Stimulated activated CD8-positive, alpha-beta memory T cell treated with anti-CD3 and anti-CD28 coated beads, Interleukin-12 subunit alpha, Interleukin-12 subunit beta, amount 100 ng/mL, for 24 hours (primary cell): ENCODE results near the gene ZBTB44.
"Not testable (repeated sequence)": the region's sequence is repeated elsewhere in the genome, so short reads cannot be mapped to it uniquely, and the experiment has no call there.

ENCODE experiments used
- DNase-seq: peaks from one replicate; pipeline ENCODE4 v3.0.0-alpha.2; 2020; ENCODE audit errors: extremely low read depth

The ZBTB44 gene

DNA sequence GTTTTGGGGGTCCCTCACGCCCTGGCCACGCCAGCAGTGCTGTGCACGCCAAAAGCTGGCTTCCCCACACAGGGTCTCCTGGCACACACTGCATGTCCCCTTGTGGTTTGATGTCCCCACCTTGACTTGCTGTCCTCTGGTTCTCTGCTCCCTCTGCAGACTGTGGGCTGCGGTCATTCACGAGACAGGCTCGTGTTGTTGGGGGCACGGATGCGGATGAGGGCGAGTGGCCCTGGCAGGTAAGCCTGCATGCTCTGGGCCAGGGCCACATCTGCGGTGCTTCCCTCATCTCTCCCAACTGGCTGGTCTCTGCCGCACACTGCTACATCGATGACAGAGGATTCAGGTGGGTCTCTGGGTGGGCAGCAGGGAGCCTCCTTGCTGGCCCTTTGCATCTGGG, 114.9 kb downstream of the ZBTB44 start:
- no peak for DNase-seq

DNA sequence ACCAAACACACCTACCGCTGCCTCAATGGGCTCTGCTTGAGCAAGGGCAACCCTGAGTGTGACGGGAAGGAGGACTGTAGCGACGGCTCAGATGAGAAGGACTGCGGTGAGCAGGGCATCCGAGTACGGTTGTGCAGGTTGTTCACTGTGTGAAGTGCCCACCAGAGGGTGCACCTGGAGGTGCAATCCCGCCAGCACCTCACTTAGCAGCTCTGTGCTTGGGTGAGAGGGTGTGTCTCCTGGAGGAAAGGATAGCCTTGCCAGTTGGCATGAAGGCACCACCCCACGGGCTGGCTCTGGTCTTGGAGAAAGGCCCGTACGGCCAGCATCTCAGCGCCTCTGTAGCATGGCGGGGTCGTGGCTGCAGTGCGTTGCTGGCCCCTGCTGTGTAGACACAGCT, 115.8 kb downstream of the ZBTB44 start:
- DNase-seq, result no peak

DNA sequence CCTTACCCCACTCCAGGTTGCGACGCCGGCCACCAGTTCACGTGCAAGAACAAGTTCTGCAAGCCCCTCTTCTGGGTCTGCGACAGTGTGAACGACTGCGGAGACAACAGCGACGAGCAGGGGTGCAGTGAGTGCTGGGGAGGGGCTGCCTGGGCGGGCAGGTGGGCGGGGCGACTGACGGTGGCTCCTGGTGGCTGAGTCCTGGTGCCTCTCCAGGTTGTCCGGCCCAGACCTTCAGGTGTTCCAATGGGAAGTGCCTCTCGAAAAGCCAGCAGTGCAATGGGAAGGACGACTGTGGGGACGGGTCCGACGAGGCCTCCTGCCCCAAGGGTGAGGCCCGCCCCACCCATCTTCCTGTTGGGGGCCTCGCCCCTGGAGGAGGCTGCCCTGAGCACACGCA, 116.4 kb downstream of the ZBTB44 start:
- DNase-seq, result no peak

DNA sequence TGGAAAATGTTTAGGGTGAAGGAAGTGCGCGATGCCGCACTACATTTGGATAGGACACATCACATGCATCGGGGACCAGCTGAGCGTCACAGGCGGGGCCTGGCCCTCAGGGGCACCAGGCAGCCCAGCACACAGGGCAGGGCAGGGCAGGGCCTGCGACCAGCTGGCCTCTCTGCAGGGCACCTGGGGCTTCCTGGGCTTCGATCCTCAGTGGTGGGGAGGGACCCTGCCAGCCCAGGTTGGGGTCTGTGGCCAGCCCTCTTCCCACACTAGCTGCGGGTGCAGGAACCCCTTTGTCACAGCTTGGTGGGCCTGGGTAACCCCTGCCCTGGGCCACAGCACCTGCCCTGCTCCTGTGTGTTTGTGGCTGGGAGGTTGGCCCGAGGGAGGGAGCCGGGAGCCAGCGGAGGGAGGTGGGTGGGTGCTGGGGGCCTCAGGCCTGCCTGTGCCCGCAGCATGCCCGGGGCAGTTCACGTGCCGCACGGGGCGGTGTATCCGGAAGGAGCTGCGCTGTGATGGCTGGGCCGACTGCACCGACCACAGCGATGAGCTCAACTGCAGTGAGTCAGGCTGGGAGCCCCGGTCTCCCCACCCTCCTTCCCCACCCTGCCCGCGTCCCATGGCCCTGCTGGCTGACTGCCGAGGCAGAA, 117.2 kb downstream of the ZBTB44 start:
- DNase-seq, result no peak

DNA sequence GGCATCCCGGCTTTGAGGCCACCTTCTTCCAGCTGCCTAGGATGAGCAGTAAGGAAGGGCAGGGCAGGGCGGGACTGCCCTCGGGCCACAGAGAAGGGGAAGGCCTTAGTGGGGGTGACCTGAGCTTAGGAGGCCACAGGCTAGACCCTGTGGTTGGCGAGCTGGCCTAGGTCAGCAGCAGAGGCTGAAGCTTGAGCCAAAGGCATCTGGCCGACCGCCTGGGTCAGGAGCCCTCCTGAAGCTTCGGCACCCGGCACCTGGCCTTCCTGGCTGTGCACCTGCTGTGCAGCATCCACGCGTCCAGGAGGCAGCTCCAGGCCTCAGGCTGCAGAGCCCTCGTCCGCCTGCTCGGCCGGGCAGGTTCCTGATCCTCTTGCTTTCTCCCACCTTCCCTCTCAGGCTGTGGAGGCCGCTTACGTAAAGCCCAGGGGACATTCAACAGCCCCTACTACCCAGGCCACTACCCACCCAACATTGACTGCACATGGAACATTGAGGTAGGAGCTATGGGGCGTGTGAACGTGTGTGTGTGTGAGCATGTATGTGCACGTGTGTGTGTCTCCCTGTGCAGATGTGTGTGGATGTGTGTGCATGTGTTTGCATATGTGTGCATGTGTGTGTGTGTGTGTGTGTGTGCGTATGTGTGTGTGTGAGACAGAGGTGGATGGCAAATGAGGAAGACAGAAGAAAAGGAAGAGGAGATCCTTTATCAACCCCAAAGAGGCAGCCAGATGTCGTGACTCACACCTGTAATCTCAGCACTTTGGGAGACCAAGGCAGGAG, 120.3 kb downstream of the ZBTB44 start:
- no peak for DNase-seq

DNA sequence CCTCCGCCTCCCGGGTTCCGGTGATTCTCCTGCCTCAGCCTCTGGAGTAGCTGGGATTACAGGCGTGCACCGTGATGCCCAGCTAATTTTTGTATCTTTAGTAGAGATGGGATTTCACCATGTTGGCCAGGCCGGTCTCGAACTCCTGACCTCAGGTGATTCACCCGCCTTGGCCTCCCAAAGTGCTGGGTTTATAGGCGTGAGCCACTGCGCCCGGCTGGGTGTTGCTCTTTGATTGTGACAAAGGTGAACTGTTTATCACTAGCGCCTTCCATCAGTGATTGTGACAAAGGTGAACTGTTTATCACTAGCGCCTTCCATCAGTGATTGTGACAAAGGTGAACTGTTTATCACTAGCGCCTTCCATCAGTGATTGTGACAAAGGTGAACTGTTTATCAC, 121.2 kb downstream of the ZBTB44 start:
- not testable (repeated sequence) for DNase-seq

DNA sequence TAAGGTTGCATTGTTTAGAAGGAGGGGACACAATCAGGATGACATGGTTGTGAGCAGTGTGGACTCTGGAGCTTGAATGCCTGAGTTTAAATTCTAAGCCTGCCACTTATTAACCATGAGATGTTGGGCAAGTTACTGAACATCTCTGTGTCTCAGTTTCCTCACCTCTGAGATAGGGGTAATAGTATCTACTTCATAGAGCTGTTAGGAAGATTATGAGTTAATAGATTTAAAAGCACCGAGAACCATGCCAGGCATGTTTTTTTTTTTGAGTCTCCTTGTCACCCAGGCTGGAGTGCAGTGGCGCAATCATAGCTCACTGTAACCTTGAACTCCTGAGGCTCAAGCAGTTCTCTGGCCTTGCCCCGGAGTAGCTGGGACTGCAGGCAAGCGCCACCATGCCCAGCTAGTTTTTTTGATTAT, 121.9 kb downstream of the ZBTB44 start:
- DNase-seq, result no peak

DNA sequence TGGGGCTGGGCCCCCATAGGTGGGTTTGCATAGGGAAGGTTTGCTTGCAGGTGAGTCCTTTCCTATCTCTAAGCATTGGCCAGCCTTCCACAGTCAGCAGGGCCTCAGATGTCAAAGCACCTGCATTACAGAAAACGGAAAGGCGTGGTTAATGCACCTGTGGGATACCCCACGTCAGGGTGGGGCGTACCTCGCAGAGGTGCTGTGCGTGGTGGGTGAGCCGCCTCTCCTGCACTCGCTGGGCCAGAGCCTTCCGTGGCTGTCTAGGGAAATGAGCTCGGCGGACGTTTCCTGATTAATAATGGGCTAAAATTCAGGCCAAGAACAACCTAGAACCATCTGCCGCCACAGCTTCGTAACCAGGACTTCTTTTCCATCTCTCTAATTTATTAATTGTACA, 122.8 kb downstream of the ZBTB44 start:
- DNase-seq, result no peak

DNA sequence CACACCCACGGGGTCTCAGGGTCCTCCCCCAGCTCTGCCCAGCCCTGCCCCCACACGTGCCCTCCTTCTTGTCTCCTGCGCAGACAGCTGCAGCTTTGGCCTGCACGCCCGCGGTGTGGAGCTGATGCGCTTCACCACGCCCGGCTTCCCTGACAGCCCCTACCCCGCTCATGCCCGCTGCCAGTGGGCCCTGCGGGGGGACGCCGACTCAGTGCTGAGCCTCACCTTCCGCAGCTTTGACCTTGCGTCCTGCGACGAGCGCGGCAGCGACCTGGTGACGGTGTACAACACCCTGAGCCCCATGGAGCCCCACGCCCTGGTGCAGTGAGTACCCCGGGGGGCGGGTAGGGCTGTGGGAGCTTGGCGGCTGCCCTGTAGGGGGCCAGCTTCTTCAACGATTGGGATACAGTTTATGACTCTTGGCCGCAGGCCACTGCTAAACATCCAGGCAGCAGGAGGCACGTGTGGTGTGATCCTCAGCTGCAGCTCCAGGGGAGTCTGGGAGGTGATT, 124.3 kb downstream of the ZBTB44 start:
- no peak for DNase-seq

DNA sequence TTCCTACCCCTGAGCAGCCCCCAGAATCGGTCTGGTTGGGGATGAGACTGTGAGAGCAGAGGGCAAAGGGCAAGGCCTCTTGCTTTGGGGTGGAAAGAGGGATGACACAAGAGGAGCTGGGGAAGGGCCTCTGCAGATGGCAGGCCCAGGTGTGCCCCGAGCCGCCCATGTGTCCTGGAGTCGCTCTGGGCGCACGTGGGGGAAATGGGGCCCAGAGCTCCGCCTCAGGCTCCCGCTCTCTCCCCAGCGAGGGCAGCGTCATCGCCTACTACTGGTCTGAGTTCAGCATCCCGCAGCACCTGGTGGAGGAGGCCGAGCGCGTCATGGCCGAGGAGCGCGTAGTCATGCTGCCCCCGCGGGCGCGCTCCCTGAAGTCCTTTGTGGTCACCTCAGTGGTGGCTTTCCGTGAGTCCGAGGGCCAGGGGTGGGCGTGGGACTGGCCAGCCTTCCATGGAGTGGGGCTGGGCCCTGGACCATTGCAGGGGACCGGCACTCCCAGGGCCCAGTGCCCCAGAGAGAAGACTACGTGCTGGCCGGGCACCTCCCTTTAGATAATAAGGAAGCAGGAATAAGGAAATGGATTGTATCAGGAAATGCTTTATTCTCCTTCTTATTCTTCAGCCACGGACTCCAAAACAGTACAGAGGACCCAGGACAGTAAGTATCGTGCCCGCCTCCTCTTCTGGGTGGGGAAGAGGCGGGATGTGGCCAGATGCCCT, 125.1 kb downstream of the ZBTB44 start:
- no peak for DNase-seq

DNA sequence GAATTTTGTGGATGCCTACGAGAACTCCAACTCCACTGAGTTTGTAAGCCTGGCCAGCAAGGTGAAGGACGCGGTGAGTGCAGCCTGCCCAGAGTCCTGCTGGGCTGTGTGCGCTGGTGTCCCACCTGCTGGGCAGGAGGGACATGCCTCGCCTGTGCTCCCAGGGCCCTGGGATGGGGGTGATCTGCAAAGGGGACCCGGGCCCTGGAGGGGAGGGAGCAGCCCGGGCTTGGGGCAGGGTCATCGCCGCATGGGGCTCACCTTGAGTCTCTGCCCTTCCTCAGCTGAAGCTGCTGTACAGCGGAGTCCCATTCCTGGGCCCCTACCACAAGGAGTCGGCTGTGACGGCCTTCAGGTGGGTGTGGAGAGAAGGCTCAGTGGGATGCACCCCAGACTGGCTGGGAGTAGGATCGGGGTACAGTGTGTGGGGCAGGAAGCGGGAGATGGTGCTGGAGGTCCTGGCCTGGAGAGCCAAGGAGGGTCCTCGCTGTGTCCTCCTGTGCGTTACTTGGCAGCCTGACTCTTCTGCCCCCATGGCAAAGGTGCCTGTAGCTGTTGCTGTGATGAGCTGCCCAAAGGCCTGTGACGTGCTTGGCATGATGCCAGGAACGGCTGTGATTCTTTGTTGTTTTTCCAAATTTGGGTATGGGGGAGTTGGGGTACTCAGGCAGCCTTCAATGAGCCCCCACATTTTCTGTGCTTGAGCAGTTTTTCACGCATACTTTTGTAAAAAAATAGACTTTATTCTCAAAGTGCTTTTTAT, 126.0 kb downstream of the ZBTB44 start:
- no peak for DNase-seq

DNA sequence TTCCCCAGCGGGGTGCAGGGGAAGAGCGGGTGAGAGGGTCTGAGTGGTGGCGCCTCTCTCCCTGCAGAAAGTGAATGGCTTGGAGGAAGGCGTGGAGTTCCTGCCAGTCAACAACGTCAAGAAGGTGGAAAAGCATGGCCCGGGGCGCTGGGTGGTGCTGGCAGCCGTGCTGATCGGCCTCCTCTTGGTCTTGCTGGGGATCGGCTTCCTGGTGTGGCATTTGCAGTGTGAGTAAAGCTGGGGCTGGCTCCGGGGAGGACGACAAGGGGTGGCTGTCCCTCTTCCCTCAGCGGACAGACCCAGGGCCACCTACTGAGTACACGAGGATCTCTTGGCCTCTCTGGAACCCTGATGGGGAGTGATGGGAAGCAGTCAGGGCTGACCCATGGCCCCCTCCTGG, 126.7 kb downstream of the ZBTB44 start:
- no peak for DNase-seq

DNA sequence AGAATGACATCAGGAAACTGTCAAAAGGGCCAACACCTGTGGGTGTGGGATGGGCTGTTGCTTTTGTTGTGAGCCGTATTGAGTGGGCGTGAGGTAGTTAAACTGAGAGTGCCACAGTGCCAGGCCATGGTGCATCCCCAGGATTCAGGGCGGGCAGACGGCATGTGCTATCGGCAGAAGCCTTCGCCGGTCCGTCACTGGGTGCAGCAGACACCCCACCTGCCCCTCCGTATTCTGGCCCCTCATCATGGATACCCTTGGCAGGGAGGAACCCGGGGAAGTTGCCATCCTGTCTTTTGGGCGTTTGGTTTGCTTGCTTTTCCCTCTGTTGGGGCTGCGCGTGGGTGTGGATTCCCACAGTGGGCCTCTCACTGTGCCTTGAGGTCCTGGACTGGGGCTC, 127.6 kb downstream of the ZBTB44 start:
- DNase-seq, result no peak

DNA sequence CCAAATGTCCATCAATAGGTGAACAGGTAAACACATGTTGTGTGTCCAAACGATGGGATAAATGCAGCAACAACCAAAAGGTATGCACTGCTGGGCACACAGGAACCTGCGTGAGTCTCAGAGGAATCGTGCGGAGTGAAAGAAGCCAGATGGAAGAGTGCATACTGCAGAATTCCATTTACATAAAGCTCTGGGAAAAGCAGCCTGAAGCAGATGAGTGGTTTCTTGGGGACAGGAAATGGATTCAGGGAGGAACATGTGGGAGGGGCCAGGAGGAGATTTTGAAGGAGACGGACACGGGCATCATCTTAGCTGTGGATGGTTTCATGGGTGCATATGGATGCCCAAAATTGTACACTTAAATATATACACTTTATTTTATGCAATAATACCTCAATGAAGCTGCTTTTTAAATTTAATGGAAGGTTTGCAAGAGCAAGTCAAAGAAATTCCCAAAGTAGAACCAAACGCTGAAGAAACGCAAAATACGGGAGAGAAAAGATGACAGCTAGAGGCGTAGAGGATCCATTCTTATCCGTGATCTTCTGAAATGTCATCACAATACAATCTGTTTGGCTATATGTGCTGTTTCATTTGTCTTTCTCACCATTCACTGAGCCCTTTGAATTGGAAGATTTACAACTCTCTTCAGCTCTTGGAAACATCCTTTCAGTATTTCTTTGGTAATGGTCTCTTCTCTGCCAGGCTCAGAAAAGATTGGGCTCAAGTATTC, 130.7 kb downstream of the ZBTB44 start:
- DNase-seq, result no peak

DNA sequence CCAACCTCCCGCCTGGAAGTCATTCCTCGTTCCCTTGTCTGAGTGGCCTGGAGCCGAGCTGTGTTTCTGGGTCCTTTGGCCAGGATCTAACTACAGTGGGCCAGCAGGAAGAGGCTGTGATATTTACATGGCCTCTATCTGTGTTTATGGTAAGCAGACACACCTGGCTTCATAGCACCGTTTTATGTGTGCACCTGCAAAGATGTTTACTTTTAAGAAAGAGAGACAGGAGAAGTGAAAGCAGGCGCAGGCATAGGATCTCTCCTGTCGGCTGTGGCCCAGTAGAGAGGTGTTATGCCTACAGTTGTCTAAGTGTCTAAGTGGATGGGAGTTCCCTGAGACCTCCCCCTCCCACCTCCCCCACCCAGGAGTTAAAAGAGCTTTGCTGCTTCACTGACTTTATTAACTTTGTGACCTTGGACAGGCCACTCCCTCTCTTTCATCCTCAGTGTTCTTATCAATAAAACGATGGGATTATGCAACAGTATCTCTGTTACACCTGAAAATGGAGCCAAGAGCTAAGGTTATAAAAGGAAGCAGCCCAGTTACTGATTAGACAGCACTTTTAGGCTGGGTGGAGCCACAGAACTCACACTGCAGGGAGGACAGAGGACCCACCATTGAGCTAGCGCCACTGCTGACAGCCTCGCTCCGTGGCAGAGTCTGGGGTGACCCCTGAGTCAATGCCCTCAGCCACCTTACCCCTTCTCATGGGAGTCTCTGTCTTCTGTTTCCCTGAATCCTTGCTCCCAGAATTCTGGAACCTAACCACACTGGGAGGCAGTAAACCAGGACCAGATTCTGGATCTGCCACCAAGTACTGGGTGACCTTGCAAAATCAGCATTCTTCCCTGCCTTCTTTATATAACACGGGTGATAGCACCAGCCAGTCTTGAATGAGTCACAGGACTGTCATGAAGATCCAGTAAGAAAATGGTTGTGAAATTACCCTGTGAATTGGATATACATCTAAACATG, 133.1 kb downstream of the ZBTB44 start:
- DNase-seq, result no peak

DNA sequence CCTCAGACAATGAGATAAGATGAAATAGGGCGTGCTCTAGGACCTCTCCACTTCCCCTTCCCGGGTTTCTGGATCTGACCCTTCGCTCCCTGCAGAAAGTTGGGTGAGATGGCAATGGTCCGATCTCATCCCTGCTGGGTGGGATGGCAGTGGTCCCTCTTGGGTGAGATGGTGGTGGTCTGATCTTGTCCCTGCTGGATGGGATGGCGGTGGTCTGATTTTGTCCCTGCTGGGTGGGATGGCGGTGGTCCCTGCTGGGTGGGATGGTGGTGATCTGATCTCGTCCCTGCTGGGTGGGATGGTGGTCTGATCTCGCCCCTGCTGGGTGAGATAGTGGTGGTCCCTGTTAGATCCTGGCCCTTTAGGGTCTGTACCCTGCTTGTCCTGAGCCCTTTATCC, 133.8 kb downstream of the ZBTB44 start:
- no peak for DNase-seq

DNA sequence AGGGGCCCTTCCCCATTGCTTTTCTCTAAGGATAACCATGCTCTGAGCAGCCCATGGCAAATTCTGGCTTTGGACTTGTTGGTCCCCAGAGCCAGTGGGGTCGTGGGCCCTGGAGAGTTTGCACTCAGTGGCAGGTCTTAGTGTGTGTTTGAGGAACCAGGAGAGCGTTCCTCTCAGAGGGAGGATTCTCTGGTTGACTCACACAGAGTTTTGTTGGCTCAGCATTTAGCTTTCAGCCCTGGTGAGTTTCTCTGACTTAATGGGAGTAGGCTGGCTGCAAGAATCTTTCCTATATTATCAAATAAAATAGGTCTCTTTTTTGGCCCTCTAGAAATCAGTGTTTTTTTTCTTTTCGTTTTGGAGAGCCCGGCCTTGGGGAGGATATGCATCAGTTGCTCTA, 134.2 kb downstream of the ZBTB44 start:
- DNase-seq, result no peak

DNA sequence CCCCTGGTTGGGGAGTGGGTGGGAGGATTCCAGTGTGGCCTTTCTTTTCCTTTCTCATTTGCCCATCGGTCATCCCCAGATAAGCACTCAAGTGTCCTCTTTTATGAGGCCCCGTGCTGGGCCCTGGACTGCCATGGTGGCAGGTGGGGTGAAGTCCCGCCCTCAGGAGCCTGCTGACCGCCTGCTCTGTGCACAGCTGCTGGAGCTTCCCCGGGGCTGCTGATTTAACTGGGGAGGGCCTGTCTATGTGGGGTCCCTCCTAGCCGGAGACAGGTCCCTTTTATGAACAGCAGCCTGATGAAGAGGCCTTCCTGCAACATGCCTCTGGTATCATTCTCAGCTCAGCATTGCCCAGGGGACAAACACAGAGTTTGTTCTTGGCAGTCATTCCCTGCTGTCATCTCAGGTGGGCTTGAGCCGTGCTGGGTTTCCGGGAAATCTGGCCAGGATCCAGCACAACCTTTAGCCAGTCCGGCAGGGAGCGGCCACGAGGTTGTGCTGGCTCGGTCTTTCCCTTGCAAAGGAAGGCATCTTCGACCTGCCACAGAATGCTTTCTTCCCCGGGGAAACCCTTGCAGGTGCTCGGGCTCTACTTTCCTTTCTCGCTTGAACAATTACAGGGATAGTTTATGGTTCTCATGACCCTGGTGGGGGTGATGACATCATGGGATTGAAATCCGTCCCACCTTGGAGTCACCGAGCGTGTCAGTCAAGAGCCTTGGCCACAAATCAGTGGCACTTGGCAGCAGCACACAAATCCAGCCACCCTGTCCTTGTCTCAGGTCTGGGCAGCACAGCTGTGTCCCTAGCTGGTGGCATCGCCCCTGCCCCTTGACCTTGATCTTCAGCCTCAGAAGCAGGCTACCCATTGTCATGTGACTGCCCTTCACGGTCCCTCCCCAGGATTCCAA, 135.1 kb downstream of the ZBTB44 start:
- no peak for DNase-seq
